IPS-NIHi7 (cell line): Measurements from ENCODE around the gene PLGRKT.
"Not testable (repeated sequence)": the region's sequence is repeated elsewhere in the genome, so short reads cannot be mapped to it uniquely, and the experiment has no call there.

Source experiments
- DNase-seq: peaks from one replicate; pipeline ENCODE4 v3.0.0; 2012; ENCODE audit warnings: mixed read lengths; ENCODE audit errors: extremely low spot score

PLGRKT gene

GRCh38 chr9:5452286-5452609, 14.5 kb upstream of the PLGRKT start:
- no peak for DNase-seq

GRCh38 chr9:5450359-5451091, 12.8 kb upstream of the PLGRKT start, which contains the start of gene CD274:
Gene CD274, plus strand, starts transcription at chr9:5450542. Its CDS starts 5,572 bp downstream, at chr9:5456114.
- DNase-seq, result peak; percentile 88

- no peak for DNase-seq
These were observed 12.0 kb upstream of the PLGRKT start for GRCh38 chr9:5449521-5450358.

GRCh38 chr9:5448461-5449435, 11.0 kb upstream of the PLGRKT start:
- no peak for DNase-seq

- DNase-seq, result no peak
These were observed 10.3 kb upstream of the PLGRKT start for GRCh38 chr9:5448016-5448415.

GRCh38 chr9:5447337-5447736, 9.6 kb upstream of the PLGRKT start:
- no peak for DNase-seq

GRCh38 chr9:5446451-5447236, 8.9 kb upstream of the PLGRKT start:
- no peak for DNase-seq

GRCh38 chr9:5445886-5446285, 8.2 kb upstream of the PLGRKT start:
- DNase-seq, result no peak

- DNase-seq, result not testable (repeated sequence)
These were observed 7.4 kb upstream of the PLGRKT start for GRCh38 chr9:5445096-5445495.

GRCh38 chr9:5443850-5444249, 6.1 kb upstream of the PLGRKT start:
- no peak for DNase-seq

- DNase-seq, result peak; percentile 39
These were observed 4.8 kb upstream of the PLGRKT start for GRCh38 chr9:5442400-5443011.

GRCh38 chr9:5441043-5441442, 3.3 kb upstream of the PLGRKT start:
- no peak for DNase-seq

- no peak for DNase-seq
These were observed 2.7 kb upstream of the PLGRKT start for GRCh38 chr9:5440426-5440825.

GRCh38 chr9:5438301-5439162, 807 bp upstream of the PLGRKT start:
- DNase-seq, result no peak

GRCh38 chr9:5436441-5436840, 1.3 kb downstream of the PLGRKT start:
- no peak for DNase-seq

- no peak for DNase-seq
These were observed 1.8 kb downstream of the PLGRKT start for GRCh38 chr9:5435912-5436311.

- DNase-seq, result not testable (repeated sequence)
These were observed 3.6 kb downstream of the PLGRKT start for GRCh38 chr9:5433841-5434810.

GRCh38 chr9:5433328-5433727, 4.4 kb downstream of the PLGRKT start:
- DNase-seq, result not testable (repeated sequence)
